Gastrocnemius medialis (tissue), 4 donors: Measurements from ENCODE around the gene SRCAP. TPM values are rescaled to one million over a fixed set of nuclear protein-coding genes. Genes with fewer than 3 reads are reported as not detected.

Experiments
- ATAC-seq, 2 donors: fragments of 150-250 bp; one replicate each; pipeline ENCODE4 v1.9.1; 2016
- DNase-seq, 2 donors: peaks; one replicate each; pipeline ENCODE4 v3.0.0-alpha.2; 2019
- H3K27ac ChIP-seq, 4 donors: fragments of 200-600 bp; sonication (generic); 1 replicate in 1 of 4; 2 replicates in 3 of 4; pipeline ENCODE4 v1.5.1; 2016 to 2018; ENCODE audit warnings: mild to moderate bottlenecking in 2 of 4, moderate library complexity in 1 of 4
- H3K27me3 ChIP-seq, 3 donors: fragments of 200-600 bp; sonication (generic) in 2 of 3; 1 replicate in 1 of 3; 2 replicates in 2 of 3; pipeline versions ENCODE4 v1.5.1 to v1.6.0; 2016 to 2019; ENCODE audit warnings: mild to moderate bottlenecking in 1 of 3, moderate library complexity in 1 of 3
- H3K36me3 ChIP-seq, 2 donors: fragments of 200-600 bp; sonication (generic) in 1 of 2; one replicate each; pipeline ENCODE4 v1.5.1; 2017 to 2018
- H3K4me1 ChIP-seq, 2 donors: fragments of 200-600 bp; sonication (generic) in 1 of 2; one replicate each; pipeline ENCODE4 v1.5.1; 2016 to 2017; ENCODE audit warnings: mild to moderate bottlenecking in 2 of 2
- H3K4me3 ChIP-seq, 4 donors: fragments of 200-600 bp; sonication (generic) in 3 of 4; 1 replicate in 1 of 4; 2 replicates in 3 of 4; pipeline ENCODE4 v1.5.1; 2016 to 2019; ENCODE audit warnings: mild to moderate bottlenecking in 2 of 4
- H3K9me3 ChIP-seq, 3 donors: fragments of 200-600 bp; sonication (generic) in 2 of 3; 1 replicate in 1 of 3; 2 replicates in 2 of 3; pipeline ENCODE4 v1.5.1; 2016 to 2019
- CTCF ChIP-seq, 5 experiments: fragments of 450-650 bp in 3 of 5; fragments of 200-600 bp in 2 of 5; sonication (generic) in 2 of 5; IDR thresholded peaks in 4 of 5; conservative IDR thresholded peaks in 1 of 5; 1 replicate in 4 of 5; 2 replicates in 1 of 5; pipeline ENCODE4 v1.5.1; 2016 to 2019; ENCODE audit warnings: antibody characterized with exemption in 5 of 5, mild to moderate bottlenecking in 3 of 5, moderate library complexity in 3 of 5
- POLR2A ChIP-seq, 2 donors: fragments of 450-650 bp; IDR thresholded peaks; one replicate each; pipeline ENCODE4 v1.6.1; 2017; ENCODE audit warnings: antibody characterized with exemption in 2 of 2, mild to moderate bottlenecking in 2 of 2, moderate library complexity in 2 of 2
- in situ Hi-C, 4 donors: fragments of 200-750 bp; cut with MboI; loops; one replicate each; pipeline versions ENCODE4 v1.15.0 to v1.8.0; 2017; ENCODE audit warnings: low sequenced_read_pairs in 4 of 4
- intact Hi-C: fragments of 100-400 bp; cut with DNase I; formaldehyde crosslinking; loops from one replicate; pipeline ENCODE4 v1.15.1; 2023; ENCODE audit warnings: low total_unique reads
- total RNA-seq, 4 donors: library from RNA; depleted of rRNA; stranded (reverse); fragments of >200 nt; gene quantifications; one replicate each; pipeline versions ENCODE4 v1.1.0 to v1.2.3, GENCODE V29; 2016

Gene SRCAP
- total RNA-seq, 4 donors from 2014 or later = 15.3 to 25.5 (median 21.9) TPM

- ATAC-seq = no peak
- DNase-seq = no peak
- H3K27me3 ChIP-seq = no peaks in the 10 kb centered on the region
- no peak overlapping the region for H3K4me3 ChIP-seq
- no peaks in the 10 kb centered on the region for H3K36me3 ChIP-seq
- H3K27ac ChIP-seq = no peak overlapping the region
- intact Hi-C loops = no loop called here
- in situ Hi-C loops = no loop called here
- no peak for TF ChIP-seq CTCF (IDR thresholded peaks at IDR 0.05 in 4 of 5, conservative IDR thresholded peaks at IDR 0.05 in 1 of 5)
- no peak for TF ChIP-seq POLR2A (IDR thresholded peaks at IDR 0.05)
- H3K4me1 ChIP-seq = no peaks in the 10 kb centered on the region
- no peaks in the 10 kb centered on the region for H3K9me3 ChIP-seq
These were observed 20.4 kb upstream of the SRCAP start for GRCh38 chr16:30678586-30678970.

- intact Hi-C loops = no loop called here
- H3K27me3 ChIP-seq = no peaks in the 10 kb centered on the region
- no peaks in the 10 kb centered on the region for H3K9me3 ChIP-seq
- H3K4me3 ChIP-seq = no peak overlapping the region
- in situ Hi-C loops = no loop called here
- TF ChIP-seq POLR2A (IDR thresholded peaks at IDR 0.05) = no peak
- no peak for TF ChIP-seq CTCF (IDR thresholded peaks at IDR 0.05 in 4 of 5, conservative IDR thresholded peaks at IDR 0.05 in 1 of 5)
- H3K36me3 ChIP-seq = no peaks in the 10 kb centered on the region
- H3K4me1 ChIP-seq = no peaks in the 10 kb centered on the region
- no peak overlapping the region for H3K27ac ChIP-seq
- ATAC-seq = no peak
- no peak for DNase-seq
These were observed 18.6 kb upstream of the SRCAP start for GRCh38 chr16:30680326-30680725.

GRCh38 chr16:30688701-30689100 lies 10.3 kb upstream of the SRCAP start:
- Histone ChIP-seq H3K27ac (no peak overlapping the region), H3K9me3 (no peaks in the 10 kb centered on the region), H3K36me3 (no peaks in the 10 kb centered on the region), H3K27me3 (no peaks in the 10 kb centered on the region), H3K4me3 (no peak overlapping the region), H3K4me1 (no peaks in the 10 kb centered on the region)
- TF ChIP-seq POLR2A (IDR thresholded peaks at IDR 0.05) (no peak), CTCF (IDR thresholded peaks at IDR 0.05 in 4 of 5, conservative IDR thresholded peaks at IDR 0.05 in 1 of 5) (no peak)
- intact Hi-C loops = no loop called here
- no peak for DNase-seq
- no peak for ATAC-seq
- in situ Hi-C loops = no loop called here

- TF ChIP-seq POLR2A (IDR thresholded peaks at IDR 0.05) (no peak), CTCF (IDR thresholded peaks at IDR 0.05 in 4 of 5, conservative IDR thresholded peaks at IDR 0.05 in 1 of 5) (no peak)
- intact Hi-C loops (no loop called here), in situ Hi-C loops (loop anchor here in 1 of 4 donors (10.0 kb wide), 1 partner anchor 47 kb away; no protein-coding TSS in a partner anchor)
- H3K4me3 ChIP-seq = no peak overlapping the region
- H3K9me3 ChIP-seq = no peaks in the 10 kb centered on the region
- no peak overlapping the region for H3K27ac ChIP-seq
- H3K27me3 ChIP-seq = no peaks in the 10 kb centered on the region
- DNase-seq (no peak), ATAC-seq (no peak)
- H3K4me1 ChIP-seq = no peaks in the 10 kb centered on the region
- H3K36me3 ChIP-seq = no peaks in the 10 kb centered on the region
These were observed 7.1 kb upstream of the SRCAP start for GRCh38 chr16:30691907-30692306.

- no peak for TF ChIP-seq CTCF (IDR thresholded peaks at IDR 0.05 in 4 of 5, conservative IDR thresholded peaks at IDR 0.05 in 1 of 5)
- TF ChIP-seq POLR2A (IDR thresholded peaks at IDR 0.05) = no peak
- intact Hi-C loops = no loop called here
These were observed 6.4 kb upstream of the SRCAP start for GRCh38 chr16:30692396-30693064.

More at GRCh38 chr16:30692396-30693064, 6.4 kb upstream of the SRCAP start:
- DNase-seq (no peak), ATAC-seq (no peak)
- no peaks in the 10 kb centered on the region for H3K9me3 ChIP-seq
- no peak overlapping the region for H3K27ac ChIP-seq
- no peaks in the 10 kb centered on the region for H3K36me3 ChIP-seq
- in situ Hi-C loops = loop anchor here in 1 of 4 donors (10.0 kb wide), 1 partner anchor 48 kb away; no protein-coding TSS in a partner anchor
- no peaks in the 10 kb centered on the region for H3K27me3 ChIP-seq
- H3K4me3 ChIP-seq = no peak overlapping the region
- peaks cover 5% of the 10 kb centered on the region in 2 donors for H3K4me1 ChIP-seq
